Type B pancreatic cell (in vitro differentiated cells): ENCODE data around the gene NAA10. TPM values are rescaled to one million over a fixed set of nuclear protein-coding genes. Genes with fewer than 3 reads are reported as not detected.

Experiments used
- DNase-seq: peaks from one replicate; pipeline ENCODE4 v3.0.0; 2021; ENCODE audit warnings: mixed read lengths; ENCODE audit not compliant: unreplicated experiment; ENCODE audit errors: extremely low spot score
- H3K27ac Mint-ChIP-seq: 2 replicates; pipeline ENCODE4 v1.8.0; 2021; ENCODE audit warnings: mild to moderate bottlenecking, mixed read lengths
- H3K27me3 Mint-ChIP-seq: 2 replicates; pipeline ENCODE4 v1.8.0; 2021; ENCODE audit warnings: mixed read lengths
- H3K36me3 Mint-ChIP-seq: 2 replicates; pipeline ENCODE4 v1.8.0; 2021; ENCODE audit warnings: mixed read lengths
- H3K4me1 Mint-ChIP-seq: one replicate; pipeline ENCODE4 v1.8.0; 2021; ENCODE audit warnings: mixed read lengths; ENCODE audit not compliant: unreplicated experiment
- H3K4me3 Mint-ChIP-seq: 2 replicates; pipeline ENCODE4 v1.8.0; 2021; ENCODE audit warnings: mild to moderate bottlenecking, mixed read lengths
- H3K9me3 Mint-ChIP-seq: 2 replicates; pipeline ENCODE4 v1.8.0; 2021; ENCODE audit warnings: mixed read lengths
- total RNA-seq: library from RNA; stranded (reverse); gene quantifications from 2 replicates; pipeline ENCODE4 v1.2.1, GENCODE V29; 2021; ENCODE audit warnings: low replicate concordance
- TF ChIP-seq, protein P1 (sequence below): fragments of 200-600 bp; sonication (generic); conservative IDR thresholded peaks from 2 replicates; pipeline ENCODE4 v1.5.0; 2021; ENCODE audit warnings: antibody characterized with exemption, mild to moderate bottlenecking

The NAA10 gene
- total RNA-seq, 1 donor from 2014 or later = 82.7 TPM

- Mint-ChIP-seq H3K27ac (no peak overlapping the region), H3K36me3 (peaks cover 11% of the 10 kb centered on the region), H3K4me1 (no peaks in the 10 kb centered on the region), H3K27me3 (no peaks in the 10 kb centered on the region), H3K4me3 (no peak overlapping the region), H3K9me3 (no peaks in the 10 kb centered on the region)
- no peak for DNase-seq
- TF ChIP-seq, protein P1, sequence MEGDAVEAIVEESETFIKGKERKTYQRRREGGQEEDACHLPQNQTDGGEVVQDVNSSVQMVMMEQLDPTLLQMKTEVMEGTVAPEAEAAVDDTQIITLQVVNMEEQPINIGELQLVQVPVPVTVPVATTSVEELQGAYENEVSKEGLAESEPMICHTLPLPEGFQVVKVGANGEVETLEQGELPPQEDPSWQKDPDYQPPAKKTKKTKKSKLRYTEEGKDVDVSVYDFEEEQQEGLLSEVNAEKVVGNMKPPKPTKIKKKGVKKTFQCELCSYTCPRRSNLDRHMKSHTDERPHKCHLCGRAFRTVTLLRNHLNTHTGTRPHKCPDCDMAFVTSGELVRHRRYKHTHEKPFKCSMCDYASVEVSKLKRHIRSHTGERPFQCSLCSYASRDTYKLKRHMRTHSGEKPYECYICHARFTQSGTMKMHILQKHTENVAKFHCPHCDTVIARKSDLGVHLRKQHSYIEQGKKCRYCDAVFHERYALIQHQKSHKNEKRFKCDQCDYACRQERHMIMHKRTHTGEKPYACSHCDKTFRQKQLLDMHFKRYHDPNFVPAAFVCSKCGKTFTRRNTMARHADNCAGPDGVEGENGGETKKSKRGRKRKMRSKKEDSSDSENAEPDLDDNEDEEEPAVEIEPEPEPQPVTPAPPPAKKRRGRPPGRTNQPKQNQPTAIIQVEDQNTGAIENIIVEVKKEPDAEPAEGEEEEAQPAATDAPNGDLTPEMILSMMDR = no peak
Measured at GRCh38 chrX:153958605-153959004, 23.8 kb upstream of the NAA10 start.

- DNase-seq = no peak
- H3K4me3 Mint-ChIP-seq = no peak overlapping the region
- TF ChIP-seq, protein P1 = no peak
- H3K9me3 Mint-ChIP-seq = no peaks in the 10 kb centered on the region
- peaks cover 7% of the 10 kb centered on the region for H3K36me3 Mint-ChIP-seq
- H3K27ac Mint-ChIP-seq = no peak overlapping the region
- no peaks in the 10 kb centered on the region for H3K4me1 Mint-ChIP-seq
- no peaks in the 10 kb centered on the region for H3K27me3 Mint-ChIP-seq
Measured at GRCh38 chrX:153957224-153957623, 22.4 kb upstream of the NAA10 start.

DNA sequence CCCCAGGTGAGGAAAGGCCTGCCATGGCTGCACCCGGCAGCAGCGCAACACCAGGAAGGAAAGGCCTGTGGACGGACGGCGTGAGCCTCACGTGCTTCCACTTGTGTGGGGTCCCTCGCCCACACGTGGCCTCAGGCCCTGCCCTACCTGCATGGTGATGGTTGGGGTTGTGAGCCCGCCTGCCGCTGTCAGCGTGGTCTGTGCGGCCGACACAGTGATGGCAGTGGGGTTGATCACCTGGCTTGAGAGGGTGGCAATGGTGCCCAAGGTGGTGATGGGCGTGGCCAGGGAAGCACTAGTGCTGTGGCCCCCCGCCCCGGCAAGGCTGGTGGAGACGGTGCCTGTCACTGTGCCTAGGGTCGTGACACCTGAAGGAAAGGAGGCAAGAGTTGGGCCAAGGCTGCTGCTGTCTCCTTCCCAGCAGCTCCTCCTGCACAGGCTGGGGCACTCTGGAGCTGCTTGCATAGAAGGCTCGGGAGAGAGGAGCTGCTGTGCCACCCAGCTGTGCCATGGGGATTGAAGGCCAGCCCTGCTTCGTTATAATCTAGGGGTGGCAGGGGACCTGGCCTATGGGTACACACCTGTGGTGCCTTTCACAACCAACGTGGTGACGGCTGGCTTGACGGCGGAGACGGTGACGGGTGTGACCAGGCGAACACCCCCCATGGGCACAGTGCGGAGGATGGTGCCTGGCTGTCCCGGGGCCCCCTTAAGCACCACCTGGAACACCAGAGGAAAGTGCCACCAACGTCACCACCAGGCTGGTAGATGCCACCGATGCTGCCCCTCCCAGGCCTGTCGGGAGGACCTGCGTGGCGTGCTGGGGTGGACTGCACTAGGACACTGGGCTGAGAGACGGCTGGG, 21.4 kb upstream of the NAA10 start:
- H3K27me3 Mint-ChIP-seq = no peaks in the 10 kb centered on the region

GRCh38 chrX:153955228-153955732, 20.4 kb upstream of the NAA10 start:
- no peak overlapping the region for H3K4me3 Mint-ChIP-seq
- H3K4me1 Mint-ChIP-seq = no peaks in the 10 kb centered on the region
- no peak overlapping the region for H3K27ac Mint-ChIP-seq
- no peak for DNase-seq
- peaks cover 6% of the 10 kb centered on the region for H3K36me3 Mint-ChIP-seq
- no peaks in the 10 kb centered on the region for H3K27me3 Mint-ChIP-seq
- H3K9me3 Mint-ChIP-seq = no peaks in the 10 kb centered on the region
- TF ChIP-seq, protein P1 = no peak

More for the DNA sequence above, 21.4 kb upstream of the NAA10 start:
- H3K27ac Mint-ChIP-seq = no peak overlapping the region
- TF ChIP-seq, protein P1 = no peak
- H3K36me3 Mint-ChIP-seq = peaks cover 7% of the 10 kb centered on the region
- H3K4me3 Mint-ChIP-seq = no peak overlapping the region
- no peaks in the 10 kb centered on the region for H3K4me1 Mint-ChIP-seq
- DNase-seq = no peak
- H3K9me3 Mint-ChIP-seq = no peaks in the 10 kb centered on the region

- Mint-ChIP-seq H3K4me3 (no peak overlapping the region), H3K9me3 (no peaks in the 10 kb centered on the region), H3K27ac (no peak overlapping the region), H3K4me1 (no peaks in the 10 kb centered on the region), H3K36me3 (peaks cover 7% of the 10 kb centered on the region), H3K27me3 (no peaks in the 10 kb centered on the region)
- no peak for DNase-seq
- TF ChIP-seq, protein P1 = no peak
Measured at GRCh38 chrX:153954558-153955227, 19.9 kb upstream of the NAA10 start.
